ENCODE measurements around the gene PHLDB3.

Gene PHLDB3

GRCh38 chr19:43468354-43469159, 36.0 kb downstream of the PHLDB3 start:
- no peak for DNase-seq (ENCODE audit: low read depth, low spot score)

DNA sequence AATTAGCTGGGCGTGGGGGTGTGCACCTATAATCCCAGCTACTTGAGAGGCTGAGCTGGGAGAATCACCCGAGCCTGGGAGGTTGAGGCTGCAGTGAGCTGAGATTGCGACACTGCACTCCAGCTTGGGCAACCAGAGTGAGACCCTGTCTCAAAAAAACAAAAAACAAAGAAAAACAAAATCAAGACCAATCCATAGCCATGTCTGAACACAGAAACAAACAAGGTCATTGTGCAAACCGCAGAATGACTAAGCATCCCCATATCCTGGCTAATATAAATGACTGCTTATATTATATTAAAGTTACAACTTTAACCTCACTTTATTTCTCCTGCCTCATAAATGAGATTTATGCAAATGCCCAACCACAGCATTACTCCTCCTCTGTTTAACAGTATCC, 36.8 kb downstream of the PHLDB3 start:
- no peak for DNase-seq (ENCODE audit: low read depth, low spot score)

DNA sequence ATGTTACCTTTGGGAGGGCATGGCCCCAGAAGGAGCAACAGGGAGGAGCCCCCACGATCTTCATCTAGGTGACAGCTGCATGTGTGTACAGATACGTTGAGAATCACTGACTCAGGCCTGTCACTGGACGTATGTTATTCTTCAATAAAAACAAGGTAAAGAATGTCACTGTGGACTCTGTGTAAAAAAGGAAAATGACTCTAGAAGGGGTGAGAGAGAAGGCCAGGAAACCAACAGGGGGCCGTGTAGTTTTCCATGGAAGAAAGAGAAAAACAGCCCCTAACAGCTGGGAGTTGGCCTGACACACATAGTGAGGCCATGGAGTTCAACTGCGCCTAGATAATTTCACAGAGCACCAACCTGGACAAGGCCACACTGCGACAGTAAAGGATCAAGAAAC, 37.3 kb downstream of the PHLDB3 start:
- DNase-seq (ENCODE audit: low read depth, low spot score) = no peak

- DNase-seq (ENCODE audit: low read depth, low spot score) = no peak
Measured at GRCh38 chr19:43466793-43467192, 37.8 kb downstream of the PHLDB3 start.

DNA sequence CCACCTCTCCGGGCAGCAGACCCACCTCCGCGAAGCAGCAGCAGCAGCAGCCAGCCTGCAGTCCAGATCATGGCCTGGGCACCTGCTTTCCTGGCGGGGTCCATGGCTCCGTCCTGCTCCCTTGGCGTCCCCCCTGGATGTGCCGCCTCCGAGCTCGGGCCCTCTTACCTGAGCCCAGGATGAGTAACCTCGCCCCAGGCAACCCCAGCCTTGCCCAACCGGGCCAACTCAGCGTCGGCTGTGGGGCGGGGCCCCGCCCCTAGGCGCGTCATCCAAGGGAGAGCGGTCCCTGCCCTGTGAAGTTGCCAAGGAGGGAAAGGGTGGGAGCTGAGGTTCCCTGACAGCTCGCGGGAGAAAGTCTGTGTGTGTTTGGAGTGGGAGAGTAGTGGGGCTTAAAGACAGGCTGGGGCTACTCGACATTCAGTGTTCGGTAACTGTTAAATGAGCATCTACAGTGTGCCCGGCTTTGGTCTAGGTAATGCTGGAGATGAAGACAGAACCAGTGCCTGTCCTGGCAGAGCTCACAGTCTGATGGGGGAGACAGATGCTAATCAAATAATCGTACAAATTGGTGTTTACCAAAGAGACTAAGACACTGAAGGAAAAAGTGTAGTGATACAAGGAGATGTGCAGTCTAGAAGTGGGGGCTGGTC, 39.0 kb downstream of the PHLDB3 start, which contains the start of gene LYPD3:
Gene LYPD3 (minus strand): TSS at position 141 of the 653 bp plus-strand sequence. CDS start 37 bp downstream, at position 104.
- DNase-seq (ENCODE audit: low read depth, low spot score) = peak; percentile 92

DNA sequence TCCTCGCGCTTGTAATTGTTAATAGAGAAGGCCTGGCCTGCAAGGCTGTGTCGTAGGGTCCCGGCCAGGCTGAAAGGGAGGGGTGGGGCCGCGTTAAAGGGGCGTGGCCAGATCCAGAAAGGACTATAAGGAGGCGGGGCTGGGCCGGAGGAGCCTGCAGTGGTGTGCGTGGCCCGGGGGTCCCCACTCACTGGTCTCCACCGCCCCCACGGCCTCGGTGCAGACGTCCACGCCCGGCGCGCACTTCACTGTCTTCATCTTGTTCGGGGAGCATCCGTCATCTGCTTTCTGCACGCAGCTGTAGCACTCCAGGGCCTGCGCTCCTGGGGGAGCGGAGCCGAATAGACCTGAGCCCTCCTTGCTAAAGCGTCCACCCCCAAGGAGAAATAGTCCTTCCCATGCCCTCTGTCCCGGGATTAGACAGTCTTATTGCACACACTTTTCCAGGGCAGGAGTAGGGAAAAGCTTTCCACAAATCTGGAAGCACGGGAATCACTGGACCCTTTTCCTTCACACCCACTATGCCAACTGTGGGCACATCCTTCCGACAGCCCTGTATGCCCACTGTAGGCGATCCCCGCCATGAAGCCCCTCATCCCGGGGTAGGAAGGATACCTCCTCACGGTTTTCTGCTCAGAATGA, 40.3 kb downstream of the PHLDB3 start:
- no peak for DNase-seq (ENCODE audit: low read depth, low spot score)

DNA sequence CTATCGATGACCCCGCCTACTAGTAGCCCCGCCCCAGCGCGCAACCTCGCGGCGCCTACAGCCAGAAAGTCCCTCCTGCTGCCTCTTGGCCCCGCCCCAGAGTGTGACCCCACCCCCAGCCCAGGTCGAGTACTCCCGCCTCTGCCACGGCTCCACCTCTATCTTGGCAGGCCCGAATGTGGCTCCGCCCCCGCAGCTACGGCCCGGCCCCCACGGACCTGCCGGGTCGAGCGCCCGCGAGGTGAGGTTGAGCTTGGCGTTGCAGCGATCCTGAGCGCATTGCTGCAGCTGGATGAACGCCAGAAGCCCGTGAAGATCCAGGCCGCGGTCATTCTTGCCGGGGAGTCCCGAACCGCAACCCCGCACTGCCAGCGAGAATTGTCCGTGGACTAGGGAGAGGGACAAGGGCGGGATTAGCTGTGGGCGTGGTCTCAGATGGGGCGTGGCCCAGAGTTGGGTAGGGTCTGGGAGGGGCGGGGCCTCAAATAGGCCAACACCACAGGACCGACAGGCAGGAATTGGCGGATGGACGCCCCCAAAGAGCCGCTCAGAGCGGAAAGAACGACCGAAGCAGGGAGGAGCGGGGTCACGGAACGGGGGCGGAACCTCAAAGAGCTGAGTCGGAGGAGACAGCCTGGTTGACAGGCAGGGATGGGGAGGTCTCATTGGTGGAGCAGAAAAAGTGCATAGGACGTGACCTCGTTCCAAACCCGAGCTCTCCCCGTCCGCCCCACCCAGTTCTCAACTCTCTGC, 41.0 kb downstream of the PHLDB3 start:
- peak; percentile 96 for DNase-seq (ENCODE audit: low read depth, low spot score)

- no peak for DNase-seq (ENCODE audit: low read depth, low spot score)
Measured at GRCh38 chr19:43462785-43463380, 41.7 kb downstream of the PHLDB3 start.

- no peak for DNase-seq (ENCODE audit: low read depth, low spot score)
Measured at GRCh38 chr19:43462383-43462782, 42.2 kb downstream of the PHLDB3 start.

DNA sequence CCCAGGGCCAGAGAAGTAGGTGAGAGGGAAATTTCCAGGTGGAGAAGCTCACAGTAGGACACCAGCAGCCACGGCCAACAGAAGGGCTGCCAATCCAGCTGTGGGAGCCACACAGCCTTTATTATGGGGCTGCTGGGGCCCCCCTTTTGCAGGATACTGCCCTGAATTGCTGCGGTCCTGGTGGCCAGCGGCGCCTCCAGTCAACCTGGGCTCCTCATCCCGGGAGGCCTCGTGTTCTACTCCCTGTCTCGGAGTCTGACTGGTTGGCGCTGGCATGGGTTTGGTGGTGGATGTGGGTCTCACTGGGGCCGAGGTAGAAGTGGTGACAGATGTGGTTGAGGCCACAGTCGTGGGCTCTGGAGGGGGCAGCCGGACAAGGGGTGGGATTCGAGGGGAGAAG, 43.2 kb downstream of the PHLDB3 start:
- no peak for DNase-seq (ENCODE audit: low read depth, low spot score)

GRCh38 chr19:43460362-43461016, 44.1 kb downstream of the PHLDB3 start:
- no peak for DNase-seq (ENCODE audit: low read depth, low spot score)

DNA sequence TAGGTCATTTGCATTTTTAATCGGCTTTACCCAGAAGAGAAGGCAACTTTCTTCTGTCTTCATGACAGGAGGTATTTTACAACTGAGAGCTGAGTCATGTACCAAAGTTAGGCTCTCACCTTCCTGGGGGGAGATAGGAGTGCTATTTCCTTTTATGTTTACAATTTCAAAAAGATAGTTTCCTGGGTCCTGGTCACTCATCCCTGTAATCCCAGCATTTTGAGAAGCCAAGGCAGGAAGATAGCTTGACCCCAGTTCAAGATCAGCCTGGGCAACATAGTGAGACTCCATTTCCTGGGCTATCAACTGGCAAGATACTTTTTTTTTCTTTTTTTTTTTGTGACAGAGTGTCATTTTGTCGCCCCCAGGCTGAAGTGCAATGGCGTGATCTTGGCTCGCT, 46.7 kb downstream of the PHLDB3 start:
- no peak for DNase-seq (ENCODE audit: low read depth, low spot score)

GRCh38 chr19:43455321-43456113, 49.0 kb downstream of the PHLDB3 start:
- peak; percentile 50 for DNase-seq (ENCODE audit: low read depth, low spot score)

DNA sequence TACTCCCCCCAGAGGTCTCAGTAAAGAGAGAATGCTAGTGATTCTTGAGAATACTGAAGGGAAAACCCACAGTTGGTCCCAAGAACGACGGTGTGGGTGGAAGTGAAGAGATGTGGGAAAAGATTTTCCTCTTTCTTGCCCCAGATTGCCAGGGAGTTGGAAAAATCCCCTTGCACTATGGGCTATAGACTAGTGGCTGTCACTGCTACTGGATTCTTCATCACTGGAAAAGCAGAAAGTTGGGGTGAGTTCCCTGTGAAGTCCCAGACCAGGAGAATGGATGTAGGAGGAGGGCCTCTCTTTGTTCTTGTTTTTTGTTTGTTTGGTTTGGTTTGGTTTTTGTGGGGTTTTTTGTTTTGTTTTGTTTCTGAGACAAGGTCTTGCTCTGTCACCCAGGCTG, 50.5 kb downstream of the PHLDB3 start:
- no peak for DNase-seq (ENCODE audit: low read depth, low spot score)

GRCh38 chr19:43452582-43452981, 52.0 kb downstream of the PHLDB3 start:
- no peak for DNase-seq (ENCODE audit: low read depth, low spot score)

DNA sequence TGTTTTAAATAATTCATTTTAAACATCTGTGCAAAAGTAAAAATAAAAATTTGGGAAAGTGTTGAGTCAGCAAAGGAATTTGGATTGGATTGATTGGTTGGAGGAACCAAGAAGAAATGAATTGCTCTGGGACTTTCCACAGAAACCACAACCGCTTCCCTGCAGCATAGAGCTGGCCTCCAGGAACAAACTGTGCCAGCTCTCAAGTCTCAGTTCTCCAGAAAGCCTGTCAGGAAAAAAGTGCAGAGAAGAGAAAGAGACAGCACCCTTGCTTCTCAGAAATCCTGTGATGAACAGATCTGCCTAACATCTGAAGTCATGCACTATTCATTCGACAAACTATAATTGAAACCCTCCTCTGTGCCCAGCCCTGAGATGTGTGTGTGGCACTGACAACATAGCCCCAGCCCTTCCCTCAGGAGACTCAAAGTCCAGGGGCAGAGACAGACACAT, 54.0 kb downstream of the PHLDB3 start:
- DNase-seq (ENCODE audit: low read depth, low spot score) = no peak

- no peak for DNase-seq (ENCODE audit: low read depth, low spot score)
Measured at GRCh38 chr19:43447655-43448054, 56.9 kb downstream of the PHLDB3 start.

DNA sequence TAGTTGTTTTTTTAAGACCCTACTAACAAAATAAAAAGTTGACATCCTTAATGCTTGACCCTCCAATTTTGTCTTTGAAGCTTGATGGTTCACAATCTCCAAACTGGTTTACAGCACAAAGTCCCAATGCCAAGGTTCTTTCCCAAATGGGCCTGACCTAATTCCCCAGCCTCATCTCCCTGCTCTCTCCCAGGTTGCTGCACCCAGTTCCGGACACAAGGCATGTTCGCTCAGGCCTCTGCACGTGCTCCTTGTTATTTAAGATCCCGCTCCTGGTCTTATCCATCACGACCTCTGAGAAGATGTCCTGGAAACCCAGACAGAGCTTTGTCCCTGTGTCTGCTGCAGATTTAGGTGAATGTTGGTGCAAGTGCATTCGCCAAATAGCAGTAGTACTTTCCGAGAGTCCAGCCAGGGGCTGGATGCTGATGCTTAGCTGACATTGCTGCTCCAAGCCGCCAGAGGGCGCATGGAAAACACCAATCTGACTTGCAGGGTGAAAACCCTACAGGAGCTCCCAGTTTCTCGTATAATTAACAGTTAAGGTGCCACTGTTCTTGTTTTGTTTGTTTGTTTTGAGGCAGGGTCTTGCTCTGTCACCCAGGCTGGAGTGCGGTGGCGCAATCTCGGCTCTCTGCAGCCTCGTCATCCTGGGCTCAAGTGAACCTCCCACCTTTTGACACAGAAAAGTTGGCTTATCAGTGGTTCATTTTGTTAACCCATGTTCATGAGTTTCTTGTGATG, 57.6 kb downstream of the PHLDB3 start:
- DNase-seq (ENCODE audit: low read depth, low spot score) = peak; percentile 85

- DNase-seq (ENCODE audit: low read depth, low spot score) = no peak
Measured at GRCh38 chr19:43445426-43445825, 59.1 kb downstream of the PHLDB3 start.

All from ELF-1 (cell line).